Skeletal muscle satellite cell (primary cell): ENCODE data around the gene ATP6V0C.
"Not testable (repeated sequence)": the region's sequence is repeated elsewhere in the genome, so short reads cannot be mapped to it uniquely, and the experiment has no call there.

Source experiments
- H3K27me3 ChIP-seq: 2 replicates; pipeline ENCODE4 v1.7.0; 2013; ENCODE audit warnings: low read length; ENCODE audit not compliant: control insufficient read depth, insufficient read depth
- H3K36me3 ChIP-seq: 2 replicates; pipeline ENCODE4 v1.7.0; 2013; ENCODE audit warnings: mild to moderate bottlenecking, control low read depth, low read length; ENCODE audit not compliant: insufficient read depth
- H3K4me1 ChIP-seq: 2 replicates; pipeline ENCODE4 v1.7.0; 2013; ENCODE audit warnings: low read length; ENCODE audit not compliant: control insufficient read depth, insufficient read depth
- H3K4me2 ChIP-seq: 2 replicates; pipeline ENCODE4 v1.7.0; 2013; ENCODE audit warnings: mild to moderate bottlenecking, low read length
- H3K4me3 ChIP-seq: 2 replicates; pipeline ENCODE4 v1.7.0; 2013; ENCODE audit warnings: low read length
- H3K9ac ChIP-seq: 2 replicates; pipeline ENCODE4 v1.7.0; 2013; ENCODE audit warnings: mild to moderate bottlenecking, low read depth, low read length, moderate library complexity
- H3K9me3 ChIP-seq: replicated peaks from 2 replicates; pipeline ENCODE4 v1.7.0; 2013; ENCODE audit warnings: mild to moderate bottlenecking, control low read depth, low read length

ATP6V0C gene

GRCh38 chr16:2529061-2529931 lies 15.5 kb downstream of the ATP6V0C start:
- H3K4me1 ChIP-seq: peaks cover 17% of the 10 kb centered on the region
- H3K27me3 ChIP-seq: no peaks in the 10 kb centered on the region
- H3K4me3 ChIP-seq: no peak overlapping the region
- H3K9ac ChIP-seq: no peak overlapping the region
- no peak overlapping the region for H3K4me2 ChIP-seq
- H3K36me3 ChIP-seq: peaks cover 44% of the 10 kb centered on the region
- H3K9me3 ChIP-seq: no peaks in the 10 kb centered on the region

- no peak overlapping the region for H3K4me2 ChIP-seq
- H3K4me3 ChIP-seq: no peak overlapping the region
- H3K4me1 ChIP-seq: peaks cover 17% of the 10 kb centered on the region
- H3K27me3 ChIP-seq: no peaks in the 10 kb centered on the region
- H3K9me3 ChIP-seq: no peaks in the 10 kb centered on the region
- peaks cover 40% of the 10 kb centered on the region for H3K36me3 ChIP-seq
- H3K9ac ChIP-seq: no peak overlapping the region
These were observed 16.3 kb downstream of the ATP6V0C start for GRCh38 chr16:2529961-2530628.

- no peaks in the 10 kb centered on the region for H3K27me3 ChIP-seq
- H3K9ac ChIP-seq: peak overlapping the region; percentile 77
- peaks cover 39% of the 10 kb centered on the region for H3K36me3 ChIP-seq
- H3K4me2 ChIP-seq: peak overlapping the region; percentile 89
- no peaks in the 10 kb centered on the region for H3K9me3 ChIP-seq
- H3K4me1 ChIP-seq: peaks cover 23% of the 10 kb centered on the region
- H3K4me3 ChIP-seq: no peak overlapping the region
These were observed 17.0 kb downstream of the ATP6V0C start for GRCh38 chr16:2530629-2531318.

GRCh38 chr16:2531371-2531695 lies 17.6 kb downstream of the ATP6V0C start, which contains the start of gene CEMP1:
TSS of gene CEMP1 (minus strand) at chr16:2531408. CDS start at chr16:2531073, 335 bp downstream.
- Histone ChIP-seq H3K36me3 (peaks cover 34% of the 10 kb centered on the region), H3K27me3 (no peaks in the 10 kb centered on the region), H3K4me2 (peak within 1 kb of the TSS; percentile 89), H3K9me3 (no peaks in the 10 kb centered on the region), H3K4me1 (peaks cover 28% of the 10 kb centered on the region), H3K4me3 (peak within 1 kb of the TSS; percentile 71), H3K9ac (peak within 1 kb of the TSS; percentile 77)

- no peaks in the 10 kb centered on the region for H3K9me3 ChIP-seq
- no peaks in the 10 kb centered on the region for H3K27me3 ChIP-seq
- H3K4me2 ChIP-seq: peak overlapping the region; percentile 89
- H3K4me3 ChIP-seq: peak overlapping the region; percentile 71
- H3K4me1 ChIP-seq: peaks cover 33% of the 10 kb centered on the region
- peak overlapping the region; percentile 77 for H3K9ac ChIP-seq
- H3K36me3 ChIP-seq: peaks cover 29% of the 10 kb centered on the region
These were observed 18.1 kb downstream of the ATP6V0C start for GRCh38 chr16:2531696-2532493.

- Histone ChIP-seq H3K4me1 (peaks cover 39% of the 10 kb centered on the region), H3K36me3 (peaks cover 28% of the 10 kb centered on the region), H3K4me2 (peak overlapping the region; percentile 89), H3K4me3 (peak overlapping the region; percentile 71), H3K9me3 (no peaks in the 10 kb centered on the region), H3K27me3 (no peaks in the 10 kb centered on the region), H3K9ac (peak overlapping the region; percentile 68)
These were observed 18.9 kb downstream of the ATP6V0C start for GRCh38 chr16:2532494-2533141.

GRCh38 chr16:2533142-2533755 lies 19.5 kb downstream of the ATP6V0C start:
- peak overlapping the region; percentile 68 for H3K9ac ChIP-seq
- H3K4me3 ChIP-seq: peak overlapping the region; percentile 71

GRCh38 chr16:2533912-2534311 lies 20.2 kb downstream of the ATP6V0C start:
- H3K4me3 ChIP-seq: no peak overlapping the region
- peaks cover 19% of the 10 kb centered on the region for H3K36me3 ChIP-seq
- no peaks in the 10 kb centered on the region for H3K27me3 ChIP-seq
- no peak overlapping the region for H3K9ac ChIP-seq
- no peaks in the 10 kb centered on the region for H3K9me3 ChIP-seq
- H3K4me1 ChIP-seq: peaks cover 39% of the 10 kb centered on the region
- H3K4me2 ChIP-seq: no peak overlapping the region

More at GRCh38 chr16:2533142-2533755, 19.5 kb downstream of the ATP6V0C start:
- Histone ChIP-seq H3K36me3 (peaks cover 25% of the 10 kb centered on the region), H3K4me2 (peak overlapping the region; percentile 89), H3K4me1 (peaks cover 39% of the 10 kb centered on the region)
- H3K9me3 ChIP-seq, H3K27me3 ChIP-seq: not testable (repeated sequence)

- not testable (repeated sequence) for H3K4me2 ChIP-seq, H3K9ac ChIP-seq, H3K27me3 ChIP-seq, H3K4me3 ChIP-seq, H3K9me3 ChIP-seq
- H3K4me1 ChIP-seq: peaks cover 42% of the 10 kb centered on the region
- peaks cover 15% of the 10 kb centered on the region for H3K36me3 ChIP-seq
These were observed 20.6 kb downstream of the ATP6V0C start for GRCh38 chr16:2534335-2534734.

GRCh38 chr16:2535625-2536013 lies 21.9 kb downstream of the ATP6V0C start:
- Histone ChIP-seq H3K4me3 (no peak overlapping the region), H3K4me1 (peaks cover 52% of the 10 kb centered on the region)

More at GRCh38 chr16:2535625-2536013, 21.9 kb downstream of the ATP6V0C start:
- peaks cover 4% of the 10 kb centered on the region for H3K36me3 ChIP-seq
- H3K9me3 ChIP-seq: no peaks in the 10 kb centered on the region
- H3K4me2 ChIP-seq: no peak overlapping the region
- H3K9ac ChIP-seq: peak overlapping the region; percentile 31
- H3K27me3 ChIP-seq: no peaks in the 10 kb centered on the region
